HL-60/S4 treated with retinoic acid at 250 ng/mL for 4 days and 3 days (cell line): ENCODE measurements around the gene TAF1.
"Not testable (repeated sequence)": the region's sequence is repeated elsewhere in the genome, so short reads cannot be mapped to it uniquely, and the experiment has no call there.

Experiments used
- in situ Hi-C: fragments of 300-500 bp; cut with MboI; formaldehyde crosslinking; loops from 2 replicates; pipeline ENCODE4 v1.7.0; 2022; ENCODE audit warnings: low sequenced_read_pairs

TAF1 gene, protein sequence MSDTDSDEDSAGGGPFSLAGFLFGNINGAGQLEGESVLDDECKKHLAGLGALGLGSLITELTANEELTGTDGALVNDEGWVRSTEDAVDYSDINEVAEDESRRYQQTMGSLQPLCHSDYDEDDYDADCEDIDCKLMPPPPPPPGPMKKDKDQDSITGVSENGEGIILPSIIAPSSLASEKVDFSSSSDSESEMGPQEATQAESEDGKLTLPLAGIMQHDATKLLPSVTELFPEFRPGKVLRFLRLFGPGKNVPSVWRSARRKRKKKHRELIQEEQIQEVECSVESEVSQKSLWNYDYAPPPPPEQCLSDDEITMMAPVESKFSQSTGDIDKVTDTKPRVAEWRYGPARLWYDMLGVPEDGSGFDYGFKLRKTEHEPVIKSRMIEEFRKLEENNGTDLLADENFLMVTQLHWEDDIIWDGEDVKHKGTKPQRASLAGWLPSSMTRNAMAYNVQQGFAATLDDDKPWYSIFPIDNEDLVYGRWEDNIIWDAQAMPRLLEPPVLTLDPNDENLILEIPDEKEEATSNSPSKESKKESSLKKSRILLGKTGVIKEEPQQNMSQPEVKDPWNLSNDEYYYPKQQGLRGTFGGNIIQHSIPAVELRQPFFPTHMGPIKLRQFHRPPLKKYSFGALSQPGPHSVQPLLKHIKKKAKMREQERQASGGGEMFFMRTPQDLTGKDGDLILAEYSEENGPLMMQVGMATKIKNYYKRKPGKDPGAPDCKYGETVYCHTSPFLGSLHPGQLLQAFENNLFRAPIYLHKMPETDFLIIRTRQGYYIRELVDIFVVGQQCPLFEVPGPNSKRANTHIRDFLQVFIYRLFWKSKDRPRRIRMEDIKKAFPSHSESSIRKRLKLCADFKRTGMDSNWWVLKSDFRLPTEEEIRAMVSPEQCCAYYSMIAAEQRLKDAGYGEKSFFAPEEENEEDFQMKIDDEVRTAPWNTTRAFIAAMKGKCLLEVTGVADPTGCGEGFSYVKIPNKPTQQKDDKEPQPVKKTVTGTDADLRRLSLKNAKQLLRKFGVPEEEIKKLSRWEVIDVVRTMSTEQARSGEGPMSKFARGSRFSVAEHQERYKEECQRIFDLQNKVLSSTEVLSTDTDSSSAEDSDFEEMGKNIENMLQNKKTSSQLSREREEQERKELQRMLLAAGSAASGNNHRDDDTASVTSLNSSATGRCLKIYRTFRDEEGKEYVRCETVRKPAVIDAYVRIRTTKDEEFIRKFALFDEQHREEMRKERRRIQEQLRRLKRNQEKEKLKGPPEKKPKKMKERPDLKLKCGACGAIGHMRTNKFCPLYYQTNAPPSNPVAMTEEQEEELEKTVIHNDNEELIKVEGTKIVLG (N-terminal part only)

GRCh38 chrX:71365875-71366673 lies at the start of gene TAF1:
Gene TAF1, plus strand, starts transcription at chrX:71366357. Its CDS starts 18 bp downstream, at chrX:71366375.
- in situ Hi-C loops = no loop called here

GRCh38 chrX:71316959-71317358 lies 49.2 kb upstream of the TAF1 start:
- in situ Hi-C loops = not testable (repeated sequence)

DNA sequence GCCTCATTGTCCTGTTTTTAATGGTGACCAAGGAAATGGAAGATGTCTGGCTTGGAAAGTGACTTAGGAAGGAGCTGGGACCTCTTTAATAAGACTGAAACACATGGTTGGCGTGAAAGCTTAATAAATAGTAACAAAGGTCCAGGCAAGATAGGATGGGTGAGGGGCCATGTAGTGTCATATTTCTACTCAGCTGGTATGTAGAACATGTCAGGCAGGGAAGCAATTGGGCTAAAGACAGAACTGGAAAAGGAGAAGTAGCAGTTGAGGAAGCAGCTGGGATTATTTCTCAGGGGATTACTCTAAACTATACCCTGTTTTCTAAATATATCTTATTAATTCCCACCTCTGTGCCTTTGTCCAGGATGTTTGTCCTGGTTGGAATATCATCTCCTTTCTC lies 46.0 kb upstream of the TAF1 start:
- in situ Hi-C loops = no loop called here

- in situ Hi-C loops = no loop called here
Observed at GRCh38 chrX:71321731-71322130, 44.4 kb upstream of the TAF1 start.

- in situ Hi-C loops = not testable (repeated sequence)
Observed at GRCh38 chrX:71324452-71324851, 41.7 kb upstream of the TAF1 start.

GRCh38 chrX:71326394-71326793 lies 39.8 kb upstream of the TAF1 start:
- in situ Hi-C loops = no loop called here

GRCh38 chrX:71349151-71349665 lies 16.9 kb upstream of the TAF1 start:
- in situ Hi-C loops = not testable (repeated sequence)

DNA sequence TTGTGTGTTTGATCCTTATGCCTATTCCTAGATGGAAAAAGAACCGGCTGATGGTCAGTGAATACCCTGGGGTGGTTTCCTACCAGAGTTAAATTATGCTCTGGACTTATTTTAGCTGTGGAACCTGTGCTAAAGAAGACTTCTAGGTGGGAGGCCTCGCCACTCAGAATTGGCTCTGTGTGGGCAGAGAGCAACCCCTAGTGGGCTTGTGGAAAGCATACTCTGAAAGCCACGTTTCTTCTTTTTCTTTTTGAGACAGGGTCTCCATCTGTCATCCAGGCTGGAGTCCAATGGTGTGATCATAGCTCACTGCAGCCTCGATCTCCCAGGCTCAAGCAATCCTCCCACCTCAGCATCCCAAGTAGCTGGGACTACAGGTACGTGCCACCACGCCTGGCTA lies 16.3 kb upstream of the TAF1 start:
- in situ Hi-C loops = not testable (repeated sequence)

GRCh38 chrX:71352439-71352838 lies 13.7 kb upstream of the TAF1 start:
- in situ Hi-C loops = not testable (repeated sequence)

DNA sequence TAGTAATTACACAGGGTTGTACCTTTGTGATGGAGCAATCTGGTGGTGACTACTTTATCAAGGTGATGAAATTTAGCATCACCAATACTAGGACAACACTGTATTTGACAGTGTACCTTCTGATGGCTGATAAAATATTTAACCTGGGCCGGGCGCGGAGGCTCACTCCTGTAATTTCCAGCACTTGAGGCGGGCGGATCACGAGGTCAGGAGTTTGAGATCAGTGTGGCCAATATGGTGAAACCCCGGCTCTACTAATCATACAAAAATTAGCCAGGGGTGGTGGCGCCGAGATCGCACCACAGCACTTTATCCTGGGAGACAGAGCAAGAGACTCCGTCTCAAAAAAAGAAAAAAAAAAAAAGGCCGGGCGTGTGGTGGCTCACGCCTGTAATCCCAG lies 1.9 kb upstream of the TAF1 start:
- in situ Hi-C loops = no loop called here

DNA sequence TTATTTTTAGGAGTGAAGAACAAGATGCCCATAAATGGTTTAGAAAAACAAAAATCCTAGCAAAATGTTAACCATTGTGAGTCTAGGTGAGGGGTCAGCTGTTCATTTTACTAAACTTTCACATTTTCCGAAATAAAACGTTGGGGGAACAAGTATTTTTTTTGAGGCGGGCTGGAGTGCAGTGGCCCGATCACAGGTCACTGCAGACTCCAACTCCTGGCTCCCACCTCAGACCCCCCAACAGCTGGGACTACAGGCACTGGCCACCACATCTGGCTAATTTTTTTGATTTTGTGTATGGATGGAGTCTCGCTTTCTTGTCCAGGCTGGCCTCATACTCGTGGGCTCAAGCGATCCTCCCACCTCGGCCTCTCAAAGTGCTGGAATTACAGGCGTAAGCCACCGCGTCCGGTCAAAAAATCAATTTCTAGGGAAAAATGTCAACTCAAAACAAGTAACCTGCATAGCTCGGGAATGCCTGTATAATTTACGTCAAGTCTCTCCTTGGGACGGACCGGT lies 742 bp upstream of the TAF1 start:
- in situ Hi-C loops = no loop called here

DNA sequence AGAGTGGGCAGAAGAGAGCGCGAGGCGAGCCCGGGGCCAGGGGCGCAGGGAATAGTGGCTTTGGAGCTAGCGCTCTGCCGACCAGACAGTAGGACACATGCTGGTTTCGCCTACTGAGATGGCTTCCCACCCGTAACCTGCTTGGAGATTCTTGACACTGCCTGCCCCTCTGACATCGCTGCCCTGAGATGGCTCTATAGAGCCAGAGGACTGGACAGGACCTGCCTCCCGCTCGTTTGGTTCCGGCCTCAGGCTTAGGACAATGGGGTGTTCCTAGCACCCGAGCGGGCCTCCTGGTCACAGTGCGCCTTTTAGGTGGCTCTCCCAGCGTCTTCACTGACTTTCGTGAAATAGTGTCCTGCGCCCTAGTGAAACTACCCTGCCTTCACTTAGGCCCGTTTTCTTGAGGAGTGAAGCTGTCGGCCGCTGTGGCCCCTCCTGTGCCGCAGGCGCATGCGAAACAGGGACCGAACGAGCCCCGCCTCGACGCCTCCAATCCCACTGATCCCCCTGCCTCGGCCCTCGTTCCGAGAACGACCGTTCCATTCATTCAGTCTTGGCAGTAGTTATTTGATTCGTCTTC lies 608 bp downstream of the TAF1 start:
- in situ Hi-C loops = no loop called here

- in situ Hi-C loops = no loop called here
Observed at GRCh38 chrX:71367396-71367795, 1.2 kb downstream of the TAF1 start.

DNA sequence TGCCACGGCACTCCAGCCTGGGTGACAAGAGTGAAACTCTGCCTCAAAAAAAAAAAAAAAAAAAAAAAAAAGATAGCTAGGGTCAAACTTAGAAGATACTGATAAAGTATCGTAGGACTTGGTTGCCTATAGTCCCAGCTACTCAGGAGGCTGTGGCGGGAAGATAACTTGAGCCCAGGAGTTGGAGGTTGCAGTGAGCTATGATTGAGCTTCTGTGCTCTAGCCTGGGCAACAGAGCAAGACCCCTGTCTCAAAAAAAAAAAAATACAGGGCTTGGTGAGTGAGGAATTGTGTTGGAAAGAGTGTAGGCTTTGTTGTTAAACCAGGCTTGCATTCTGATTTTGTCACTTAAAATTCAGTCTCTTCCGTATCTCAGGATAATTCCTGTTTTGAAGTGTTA lies 6.2 kb downstream of the TAF1 start:
- in situ Hi-C loops = no loop called here

DNA sequence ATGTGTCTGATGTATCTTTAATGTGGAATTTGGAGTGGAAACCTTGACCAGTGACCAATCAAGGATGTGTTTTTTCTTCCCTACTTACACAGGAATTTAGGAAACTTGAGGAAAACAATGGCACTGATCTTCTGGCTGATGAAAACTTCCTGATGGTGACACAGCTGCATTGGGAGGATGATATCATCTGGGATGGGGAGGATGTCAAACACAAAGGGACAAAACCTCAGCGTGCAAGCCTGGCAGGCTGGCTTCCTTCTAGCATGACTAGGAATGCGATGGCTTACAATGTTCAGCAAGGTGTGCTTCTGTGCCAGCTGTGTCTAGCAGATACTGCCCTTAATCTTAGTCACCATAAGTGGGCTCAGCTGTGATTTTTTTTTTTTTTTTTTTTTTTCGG lies 12.6 kb downstream of the TAF1 start:
- in situ Hi-C loops = loop anchor here (25.0 kb wide), 1 partner anchor 184 kb away; no protein-coding TSS in a partner anchor

GRCh38 chrX:71391725-71392124 lies 25.6 kb downstream of the TAF1 start:
- in situ Hi-C loops = loop anchor here (25.0 kb wide), 1 partner anchor 171 kb away; no protein-coding TSS in a partner anchor

GRCh38 chrX:71393919-71394318 lies 27.8 kb downstream of the TAF1 start:
- in situ Hi-C loops = loop anchor here (25.0 kb wide), 1 partner anchor 168 kb away; no protein-coding TSS in a partner anchor

DNA sequence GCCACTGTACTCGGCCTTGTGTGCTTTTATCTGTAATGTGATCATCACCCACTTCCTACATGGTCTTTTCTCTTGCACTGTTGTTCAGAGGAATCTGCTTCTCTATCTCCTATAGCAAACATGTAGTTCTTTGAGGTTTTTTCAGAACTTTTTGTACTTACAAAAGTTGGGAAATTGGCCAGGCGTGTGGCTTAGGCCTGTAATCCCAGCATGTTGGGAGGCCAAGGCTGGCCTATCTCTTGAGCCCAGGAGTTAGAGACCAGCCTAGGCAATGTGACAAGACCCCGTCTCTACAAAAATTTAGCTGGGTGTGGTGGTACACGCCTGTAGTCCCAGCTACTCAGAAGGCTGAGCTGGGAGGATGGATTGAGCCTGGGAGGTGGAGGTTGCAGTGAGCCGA lies 30.4 kb downstream of the TAF1 start:
- in situ Hi-C loops = loop anchor here (25.0 kb wide), 1 partner anchor 166 kb away; no protein-coding TSS in a partner anchor

- in situ Hi-C loops = no loop called here
Observed at GRCh38 chrX:71400710-71401109, 34.6 kb downstream of the TAF1 start.
